Hepatocyte (in vitro differentiated cells): Measurements from ENCODE around the gene CECR2. TPM values are rescaled to one million over a fixed set of nuclear protein-coding genes. Genes with fewer than 3 reads are reported as not detected.

ENCODE experiments used
- DNase-seq: peaks from one replicate; pipeline ENCODE4 v3.0.0-alpha.2; 2016; ENCODE audit warnings: low spot score
- H2AFZ ChIP-seq: fragments of 200-600 bp; sonication (generic); 2 replicates; pipeline ENCODE4 v1.6.0; 2016; ENCODE audit warnings: antibody characterized with exemption, mild to moderate bottlenecking
- H3K27ac ChIP-seq: fragments of 200-600 bp; sonication (generic); 2 replicates; pipeline ENCODE4 v1.5.1; 2016; ENCODE audit warnings: mild to moderate bottlenecking
- H3K27me3 ChIP-seq: fragments of 200-600 bp; sonication (generic); 2 replicates; pipeline ENCODE4 v1.6.1; 2016
- H3K36me3 ChIP-seq: fragments of 200-600 bp; sonication (generic); replicated peaks from 2 replicates; pipeline ENCODE4 v1.5.1; 2016; ENCODE audit warnings: low read depth; ENCODE audit not compliant: insufficient read depth
- H3K4me1 ChIP-seq: fragments of 200-600 bp; sonication (generic); 2 replicates; pipeline ENCODE4 v1.5.1; 2016; ENCODE audit warnings: mild to moderate bottlenecking, moderate library complexity; ENCODE audit not compliant: insufficient read depth
- H3K4me2 ChIP-seq: fragments of 200-600 bp; sonication (generic); 2 replicates; pipeline ENCODE4 v1.6.0; 2016
- H3K4me3 ChIP-seq: fragments of 200-600 bp; sonication (generic); 2 replicates; pipeline ENCODE4 v1.5.1; 2016; ENCODE audit warnings: mild to moderate bottlenecking
- H3K79me2 ChIP-seq: fragments of 200-600 bp; sonication (generic); 2 replicates; pipeline ENCODE4 v1.6.0; 2017; ENCODE audit warnings: mild to moderate bottlenecking
- H3K9me2 ChIP-seq: fragments of 200-600 bp; sonication (generic); replicated peaks from 2 replicates; pipeline ENCODE4 v1.6.0; 2017; ENCODE audit warnings: mild to moderate bottlenecking; ENCODE audit not compliant: insufficient read depth
- H3K9me3 ChIP-seq: fragments of 200-600 bp; sonication (generic); 2 replicates; pipeline ENCODE4 v1.5.1; 2016; ENCODE audit warnings: low read depth, mild to moderate bottlenecking
- H4K20me1 ChIP-seq: fragments of 200-600 bp; sonication (generic); 2 replicates; pipeline ENCODE4 v1.6.0; 2016; ENCODE audit warnings: mild to moderate bottlenecking; ENCODE audit not compliant: insufficient read depth, poor library complexity, severe bottlenecking
- CTCF ChIP-seq: fragments of 200-600 bp; sonication (generic); IDR thresholded peaks from 2 replicates; pipeline ENCODE4 v1.5.1; 2016; ENCODE audit warnings: antibody characterized with exemption, mild to moderate bottlenecking; ENCODE audit not compliant: poor library complexity
- EZH2 ChIP-seq: fragments of 200-600 bp; sonication (generic); IDR thresholded peaks from 2 replicates; pipeline ENCODE4 v1.6.1; 2016; ENCODE audit warnings: antibody characterized with exemption, mild to moderate bottlenecking, borderline replicate concordance
- EZH2phosphoT487 ChIP-seq: fragments of 200-600 bp; sonication (generic); IDR thresholded peaks from one replicate; pipeline ENCODE4 v1.6.1; 2018; ENCODE audit warnings: antibody characterized with exemption, mild to moderate bottlenecking, low read depth, moderate library complexity; ENCODE audit not compliant: unreplicated experiment, severe bottlenecking
- WGBS: methylation state at CpG from one replicate; pipeline ENCODE4 v1.1.6; 2016; ENCODE audit warnings: low lambda C conversion rate; ENCODE audit errors: missing lambda C conversion rate; 5-methylcytosine and 5-hydroxymethylcytosine counted together
- polyA plus RNA-seq: library from polyadenylated mRNA; unstranded; fragments of >200 nt; fragmentation: Nextera tagmentation; extraction: Ambion mirVana; gene quantifications from 2 replicates; pipeline ENCODE4 v1.2.1, GENCODE V29; 2016
- total RNA-seq: library from RNA; depleted of rRNA; stranded (reverse); fragments of >200 nt; gene quantifications from 2 replicates; pipeline ENCODE4 v1.2.3, GENCODE V29; 2014

The CECR2 gene
- total and polyA plus RNA-seq, 2 experiments from 2014 or later = 2.2 to 3.6 TPM

- peak overlapping the region; percentile 49 for H3K4me2 ChIP-seq
- H3K9me2 ChIP-seq = no peaks in the 10 kb centered on the region
- H3K79me2 ChIP-seq = peaks cover 9% of the 10 kb centered on the region
- H3K36me3 ChIP-seq = no peaks in the 10 kb centered on the region
- H3K27me3 ChIP-seq = no peaks in the 10 kb centered on the region
- 73% methylated on average over 5 of the region's 5 CpGs for WGBS
- peak overlapping the region; percentile 28 for H2AFZ ChIP-seq
- no peak overlapping the region for H3K4me3 ChIP-seq
- no peaks in the 10 kb centered on the region for H4K20me1 ChIP-seq
- TF ChIP-seq EZH2 (no peak), CTCF (no peak), EZH2phosphoT487 (no peak)
- no peak for DNase-seq
- no peaks in the 10 kb centered on the region for H3K9me3 ChIP-seq
- H3K27ac ChIP-seq = peak overlapping the region; percentile 72
- peaks cover 4% of the 10 kb centered on the region for H3K4me1 ChIP-seq
Measured at GRCh38 chr22:17476838-17477237, 107.6 kb downstream of the CECR2 start.

- Histone ChIP-seq H3K4me2 (peak overlapping the region; percentile 49), H3K79me2 (peaks cover 9% of the 10 kb centered on the region)
Measured at GRCh38 chr22:17477391-17477833, 108.2 kb downstream of the CECR2 start.

GRCh38 chr22:17479135-17479534 is 109.9 kb downstream of the CECR2 start:
- no peaks in the 10 kb centered on the region for H3K27me3 ChIP-seq
- H3K4me1 ChIP-seq = peaks cover 4% of the 10 kb centered on the region
- peaks cover 4% of the 10 kb centered on the region for H3K79me2 ChIP-seq
- H3K36me3 ChIP-seq = no peaks in the 10 kb centered on the region
- no peaks in the 10 kb centered on the region for H4K20me1 ChIP-seq
- H3K9me2 ChIP-seq = no peaks in the 10 kb centered on the region
- H3K27ac ChIP-seq = no peak overlapping the region
- peak; percentile 39 for DNase-seq
- no peak overlapping the region for H2AFZ ChIP-seq
- no peak overlapping the region for H3K4me3 ChIP-seq
- TF ChIP-seq EZH2phosphoT487 (no peak), CTCF (no peak), EZH2 (no peak)
- 39% methylated on average over 2 of the region's 2 CpGs for WGBS
- H3K4me2 ChIP-seq = no peak overlapping the region
- no peaks in the 10 kb centered on the region for H3K9me3 ChIP-seq

More at GRCh38 chr22:17477391-17477833, 108.2 kb downstream of the CECR2 start:
- no peaks in the 10 kb centered on the region for H3K36me3 ChIP-seq
- H3K4me3 ChIP-seq = no peak overlapping the region
- peak overlapping the region; percentile 28 for H2AFZ ChIP-seq
- H3K9me2 ChIP-seq = no peaks in the 10 kb centered on the region
- no peak for TF ChIP-seq CTCF
- TF ChIP-seq EZH2phosphoT487 = no peak
- no peak for TF ChIP-seq EZH2
- peaks cover 4% of the 10 kb centered on the region for H3K4me1 ChIP-seq
- peak; percentile 62 for DNase-seq
- peak overlapping the region; percentile 72 for H3K27ac ChIP-seq
- WGBS = 44% methylated on average over 14 of the region's 14 CpGs
- no peaks in the 10 kb centered on the region for H3K27me3 ChIP-seq
- H3K9me3 ChIP-seq = no peaks in the 10 kb centered on the region
- H4K20me1 ChIP-seq = no peaks in the 10 kb centered on the region

GRCh38 chr22:17481424-17481823 is 112.2 kb downstream of the CECR2 start:
- Histone ChIP-seq H3K36me3 (no peaks in the 10 kb centered on the region), H4K20me1 (no peaks in the 10 kb centered on the region), H3K9me2 (no peaks in the 10 kb centered on the region), H2AFZ (no peak overlapping the region), H3K9me3 (no peaks in the 10 kb centered on the region), H3K79me2 (no peaks in the 10 kb centered on the region), H3K4me1 (peaks cover 9% of the 10 kb centered on the region), H3K27me3 (no peaks in the 10 kb centered on the region), H3K4me3 (no peak overlapping the region), H3K27ac (no peak overlapping the region), H3K4me2 (no peak overlapping the region)
- WGBS = 95% methylated on average over 5 of the region's 5 CpGs
- DNase-seq = no peak
- TF ChIP-seq EZH2phosphoT487 = no peak
- no peak for TF ChIP-seq EZH2
- TF ChIP-seq CTCF = no peak
